ENCODE results near the gene KNDC1. TPM values are rescaled to one million over a fixed set of nuclear protein-coding genes. Genes with fewer than 3 reads are reported as not detected.
"Not testable (repeated sequence)": the region's sequence is repeated elsewhere in the genome, so short reads cannot be mapped to it uniquely, and the experiment has no call there.

KNDC1 gene
- total RNA-seq, 1 experiment from 2014 or later: 15.7 TPM

DNA sequence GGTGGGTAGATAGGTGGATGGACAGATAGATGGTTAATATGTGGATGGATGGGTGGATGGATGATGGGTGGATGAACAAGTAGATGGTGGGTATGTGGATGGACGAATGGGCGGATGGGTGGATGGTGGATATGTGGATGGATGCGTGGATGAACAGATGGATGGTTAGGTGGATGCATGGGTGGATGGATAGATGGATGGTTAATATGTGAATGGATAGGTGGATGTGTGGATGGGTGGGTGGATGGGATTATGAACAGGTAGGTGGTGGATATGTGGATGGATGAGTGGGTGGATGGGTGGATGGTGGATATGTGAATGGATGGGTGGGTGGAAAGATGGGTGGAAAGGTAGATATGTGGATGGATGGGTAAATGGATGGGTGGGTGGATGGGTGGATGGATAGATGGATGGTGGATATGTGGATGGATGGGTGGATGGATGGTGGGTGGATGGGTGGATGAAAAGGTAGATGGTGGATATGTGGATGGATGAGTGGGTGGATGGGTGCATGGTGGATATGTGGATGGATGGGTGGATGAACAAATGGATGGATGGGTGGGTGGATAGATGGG is 14.8 kb downstream of the KNDC1 start:
- Histone ChIP-seq H3K4me2 (ENCODE audit: insufficient read depth, insufficient read length, low read length) (no peak overlapping the region), H3T11ph (ENCODE audit: low read length) (no peak overlapping the region), H2BK12ac (ENCODE audit: insufficient read length, low read depth, low read length) (no peak overlapping the region), H3K23me2 (ENCODE audit: insufficient read length, low read depth, low read length, poor library complexity, severe bottlenecking) (no peaks in the 10 kb centered on the region), H4K8ac (replicated peaks; ENCODE audit: insufficient read length, low read depth, low read length) (no peak overlapping the region), H3K27ac (ENCODE audit: insufficient read length, low read depth, low read length) (no peak overlapping the region), H3K27me3 (ENCODE audit: insufficient read depth, low read length) (no peaks in the 10 kb centered on the region), H2BK120ac (ENCODE audit: low read depth, low read length, poor library complexity, severe bottlenecking) (no peak overlapping the region), H3K9me3 (ENCODE audit: control insufficient read depth, low read depth, low read length) (peaks cover 12% of the 10 kb centered on the region), H3K56ac (ENCODE audit: insufficient read length, low read depth, low read length) (no peak overlapping the region), H2AK5ac (ENCODE audit: insufficient read length, low read length) (no peak overlapping the region), H3K4ac (ENCODE audit: low read depth, low read length) (no peak overlapping the region), H2BK5ac (ENCODE audit: insufficient read length, low read length) (no peak overlapping the region), H3K79me2 (ENCODE audit: insufficient read depth, low read length) (no peaks in the 10 kb centered on the region), H2BK15ac (ENCODE audit: low read depth, low read length) (no peak overlapping the region), H4K5ac (ENCODE audit: insufficient read length, low read depth, low read length) (no peak overlapping the region), H4K91ac (ENCODE audit: insufficient read length, low read depth, low read length) (no peak overlapping the region), H3K9ac (ENCODE audit: extremely low read depth, insufficient read length, low read length) (no peak overlapping the region), H3K18ac (ENCODE audit: insufficient read length, low read depth, low read length) (no peak overlapping the region), H2BK20ac (ENCODE audit: low read depth, low read length, poor library complexity, severe bottlenecking) (no peak overlapping the region), H4K20me1 (ENCODE audit: control insufficient read depth, insufficient read depth, insufficient read length) (no peaks in the 10 kb centered on the region), H2AFZ (ENCODE audit: low read length) (no peak overlapping the region), H3K14ac (ENCODE audit: insufficient read depth, low read length) (no peak overlapping the region), H3K4me1 (ENCODE audit: insufficient read depth, low read length) (no peaks in the 10 kb centered on the region), H3K79me1 (ENCODE audit: insufficient read depth, low read depth, low read length, poor library complexity, severe bottlenecking) (no peaks in the 10 kb centered on the region), H3K23ac (ENCODE audit: insufficient read length, low read depth, low read length) (no peak overlapping the region)
- no peak overlapping the region; a peak in 1 of 5 replicates for H3K4me3 Mint-ChIP-seq
- H3K27ac Mint-ChIP-seq: no peak overlapping the region
- peaks cover 15 to 21% of the 10 kb centered on the region in 2 experiments for H3K9me3 Mint-ChIP-seq
- peaks cover 14 to 42% (median 32%) of the 10 kb centered on the region in 3 experiments for H3K36me3 Mint-ChIP-seq (ENCODE audit: insufficient read depth in 1 of 3, low read depth in 3 of 3)
- no peaks in the 10 kb centered on the region for H3K27me3 Mint-ChIP-seq (ENCODE audit: low read depth)
- H3K4me1 Mint-ChIP-seq: no peaks in the 10 kb centered on the region
- no peak for DNase-seq
- TF ChIP-seq, protein P1, sequence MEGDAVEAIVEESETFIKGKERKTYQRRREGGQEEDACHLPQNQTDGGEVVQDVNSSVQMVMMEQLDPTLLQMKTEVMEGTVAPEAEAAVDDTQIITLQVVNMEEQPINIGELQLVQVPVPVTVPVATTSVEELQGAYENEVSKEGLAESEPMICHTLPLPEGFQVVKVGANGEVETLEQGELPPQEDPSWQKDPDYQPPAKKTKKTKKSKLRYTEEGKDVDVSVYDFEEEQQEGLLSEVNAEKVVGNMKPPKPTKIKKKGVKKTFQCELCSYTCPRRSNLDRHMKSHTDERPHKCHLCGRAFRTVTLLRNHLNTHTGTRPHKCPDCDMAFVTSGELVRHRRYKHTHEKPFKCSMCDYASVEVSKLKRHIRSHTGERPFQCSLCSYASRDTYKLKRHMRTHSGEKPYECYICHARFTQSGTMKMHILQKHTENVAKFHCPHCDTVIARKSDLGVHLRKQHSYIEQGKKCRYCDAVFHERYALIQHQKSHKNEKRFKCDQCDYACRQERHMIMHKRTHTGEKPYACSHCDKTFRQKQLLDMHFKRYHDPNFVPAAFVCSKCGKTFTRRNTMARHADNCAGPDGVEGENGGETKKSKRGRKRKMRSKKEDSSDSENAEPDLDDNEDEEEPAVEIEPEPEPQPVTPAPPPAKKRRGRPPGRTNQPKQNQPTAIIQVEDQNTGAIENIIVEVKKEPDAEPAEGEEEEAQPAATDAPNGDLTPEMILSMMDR (conservative IDR thresholded peaks at IDR 0.05): no peak
- WGBS (ENCODE audit: extremely low coverage, insufficient read length, low lambda C conversion rate): 100% methylated on average over 2 of the region's 3 CpGs

DNA sequence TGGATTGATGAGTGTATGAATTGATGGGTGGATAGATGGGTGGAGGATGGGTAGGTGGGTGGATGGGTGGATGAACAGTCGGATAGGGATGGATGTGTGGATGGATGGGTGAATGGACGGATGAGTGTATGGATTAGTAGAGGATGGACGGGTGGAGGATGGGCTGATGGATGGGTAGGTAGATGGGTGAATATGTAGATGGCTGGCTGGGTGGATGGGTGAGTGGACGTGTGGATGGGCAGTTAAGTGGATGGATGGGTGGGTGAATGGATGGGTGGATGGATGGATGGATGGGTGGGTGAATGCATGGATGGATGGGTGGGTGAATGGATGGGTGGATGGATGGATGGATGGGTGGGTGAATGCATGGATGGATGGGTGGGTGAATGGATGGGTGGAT is 15.6 kb downstream of the KNDC1 start:
- H3K27ac ChIP-seq (ENCODE audit: insufficient read length, low read depth, low read length); H3K18ac ChIP-seq (ENCODE audit: insufficient read length, low read depth, low read length); H3K79me1 ChIP-seq (ENCODE audit: insufficient read depth, low read depth, low read length, poor library complexity, severe bottlenecking); H3K4me2 ChIP-seq (ENCODE audit: insufficient read depth, insufficient read length, low read length); H2BK120ac ChIP-seq (ENCODE audit: low read depth, low read length, poor library complexity, severe bottlenecking); H3K4me3 Mint-ChIP-seq; H3K27me3 ChIP-seq (ENCODE audit: insufficient read depth, low read length); H3K27me3 Mint-ChIP-seq (ENCODE audit: low read depth); H2BK15ac ChIP-seq (ENCODE audit: low read depth, low read length); H4K8ac ChIP-seq (replicated peaks; ENCODE audit: insufficient read length, low read depth, low read length); H2BK20ac ChIP-seq (ENCODE audit: low read depth, low read length, poor library complexity, severe bottlenecking); H3K27ac Mint-ChIP-seq; H2BK12ac ChIP-seq (ENCODE audit: insufficient read length, low read depth, low read length); H2BK5ac ChIP-seq (ENCODE audit: insufficient read length, low read length); H3K4me1 Mint-ChIP-seq; H3K23ac ChIP-seq (ENCODE audit: insufficient read length, low read depth, low read length); H3T11ph ChIP-seq (ENCODE audit: low read length); H3K23me2 ChIP-seq (ENCODE audit: insufficient read length, low read depth, low read length, poor library complexity, severe bottlenecking); H3K79me2 ChIP-seq (ENCODE audit: insufficient read depth, low read length); H2AK5ac ChIP-seq (ENCODE audit: insufficient read length, low read length); H4K5ac ChIP-seq (ENCODE audit: insufficient read length, low read depth, low read length); H3K9ac ChIP-seq (ENCODE audit: extremely low read depth, insufficient read length, low read length); H4K91ac ChIP-seq (ENCODE audit: insufficient read length, low read depth, low read length); H4K20me1 ChIP-seq (ENCODE audit: control insufficient read depth, insufficient read depth, insufficient read length); H3K4ac ChIP-seq (ENCODE audit: low read depth, low read length); H3K56ac ChIP-seq (ENCODE audit: insufficient read length, low read depth, low read length); H2AFZ ChIP-seq (ENCODE audit: low read length); H3K14ac ChIP-seq (ENCODE audit: insufficient read depth, low read length); H3K4me1 ChIP-seq (ENCODE audit: insufficient read depth, low read length); DNase-seq: not testable (repeated sequence)
- 100% methylated on average over 3 of the region's 4 CpGs for WGBS (ENCODE audit: extremely low coverage, insufficient read length, low lambda C conversion rate)
- H3K9me3 ChIP-seq (ENCODE audit: control insufficient read depth, low read depth, low read length): peaks cover 12% of the 10 kb centered on the region
- peaks cover 12 to 41% (median 31%) of the 10 kb centered on the region in 3 experiments for H3K36me3 Mint-ChIP-seq (ENCODE audit: insufficient read depth in 1 of 3, low read depth in 3 of 3)
- peaks cover 15 to 21% of the 10 kb centered on the region in 2 experiments for H3K9me3 Mint-ChIP-seq

Data from H9 (cell line).